Muscle layer of duodenum (tissue), 2 donors: ENCODE data around the gene SLK.

Experiments
- H3K27ac ChIP-seq: one replicate; pipeline ENCODE4 v1.7.0; 2013; ENCODE audit warnings: mild to moderate bottlenecking, low read length
- H3K27me3 ChIP-seq: one replicate; pipeline ENCODE4 v1.7.0; 2013; ENCODE audit warnings: low read depth, mild to moderate bottlenecking, control low read depth, low read length
- H3K36me3 ChIP-seq, 2 donors: one replicate each; pipeline ENCODE4 v1.7.0; 2013; ENCODE audit warnings: low read length in 2 of 2, control low read depth in 1 of 2, mild to moderate bottlenecking in 1 of 2; ENCODE audit not compliant: insufficient read depth in 2 of 2, control insufficient read depth in 1 of 2
- H3K4me1 ChIP-seq, 2 donors: one replicate each; pipeline ENCODE4 v1.7.0; 2013; ENCODE audit warnings: low read length in 2 of 2, mild to moderate bottlenecking in 2 of 2, control low read depth in 1 of 2, moderate library complexity in 1 of 2; ENCODE audit not compliant: insufficient read depth in 2 of 2, control insufficient read depth in 1 of 2
- H3K4me3 ChIP-seq, 2 donors: one replicate each; pipeline ENCODE4 v1.7.0; 2013; ENCODE audit warnings: low read length in 2 of 2, low read depth in 1 of 2, mild to moderate bottlenecking in 1 of 2
- H3K9me3 ChIP-seq, 2 donors: one replicate each; pipeline ENCODE4 v1.7.0; 2013; ENCODE audit warnings: low read length in 2 of 2, control low read depth in 1 of 2, mild to moderate bottlenecking in 1 of 2; ENCODE audit not compliant: control insufficient read depth in 1 of 2
- donor health status: healthy.

SLK gene

GRCh38 chr10:103928784-103929183, 38.2 kb upstream of the SLK start:
- H3K36me3 ChIP-seq, result no peaks in the 10 kb centered on the region
- H3K9me3 ChIP-seq, result no peaks in the 10 kb centered on the region
- H3K27me3 ChIP-seq, result no peaks in the 10 kb centered on the region
- no peaks in the 10 kb centered on the region for H3K4me1 ChIP-seq
- no peak overlapping the region for H3K4me3 ChIP-seq
- H3K27ac ChIP-seq, result no peak overlapping the region

DNA sequence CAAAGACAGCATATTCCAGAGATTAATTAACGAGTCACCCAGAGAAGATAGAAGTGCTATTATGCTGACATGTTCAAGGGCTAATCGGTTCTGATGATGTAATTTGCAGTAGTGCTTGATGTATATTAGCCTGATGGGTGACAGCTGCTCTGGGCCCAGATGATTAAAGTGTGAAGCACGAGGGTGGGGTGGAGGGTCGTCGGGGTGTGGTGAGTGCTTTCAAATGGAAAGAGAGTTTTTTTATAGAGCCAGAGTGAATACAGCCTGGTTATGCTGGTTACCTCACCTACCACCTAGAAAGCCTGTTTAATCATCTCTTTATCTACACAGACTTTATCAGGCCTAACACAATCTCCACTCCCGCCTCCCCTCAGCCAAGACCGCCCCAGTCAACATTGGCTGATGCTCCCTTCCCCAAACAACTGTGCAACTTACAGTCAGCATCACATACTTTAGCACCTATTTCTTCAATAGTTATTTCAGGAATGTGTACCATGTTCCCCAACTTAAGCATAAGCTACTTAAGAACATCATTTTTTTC, 37.5 kb upstream of the SLK start:
- no peaks in the 10 kb centered on the region for H3K4me1 ChIP-seq
- no peaks in the 10 kb centered on the region for H3K36me3 ChIP-seq
- H3K27me3 ChIP-seq, result no peaks in the 10 kb centered on the region
- no peak overlapping the region for H3K4me3 ChIP-seq
- no peak overlapping the region for H3K27ac ChIP-seq
- H3K9me3 ChIP-seq, result no peaks in the 10 kb centered on the region

GRCh38 chr10:103930449-103930848, 36.5 kb upstream of the SLK start:
- Histone ChIP-seq H3K4me1 (no peaks in the 10 kb centered on the region), H3K27me3 (no peaks in the 10 kb centered on the region), H3K9me3 (no peaks in the 10 kb centered on the region), H3K27ac (no peak overlapping the region), H3K4me3 (no peak overlapping the region), H3K36me3 (no peaks in the 10 kb centered on the region)

GRCh38 chr10:103930881-103931280, 36.1 kb upstream of the SLK start:
- H3K27me3 ChIP-seq, result no peaks in the 10 kb centered on the region
- no peak overlapping the region for H3K27ac ChIP-seq
- no peaks in the 10 kb centered on the region for H3K36me3 ChIP-seq
- no peaks in the 10 kb centered on the region for H3K4me1 ChIP-seq
- no peak overlapping the region for H3K4me3 ChIP-seq
- H3K9me3 ChIP-seq, result no peaks in the 10 kb centered on the region

DNA sequence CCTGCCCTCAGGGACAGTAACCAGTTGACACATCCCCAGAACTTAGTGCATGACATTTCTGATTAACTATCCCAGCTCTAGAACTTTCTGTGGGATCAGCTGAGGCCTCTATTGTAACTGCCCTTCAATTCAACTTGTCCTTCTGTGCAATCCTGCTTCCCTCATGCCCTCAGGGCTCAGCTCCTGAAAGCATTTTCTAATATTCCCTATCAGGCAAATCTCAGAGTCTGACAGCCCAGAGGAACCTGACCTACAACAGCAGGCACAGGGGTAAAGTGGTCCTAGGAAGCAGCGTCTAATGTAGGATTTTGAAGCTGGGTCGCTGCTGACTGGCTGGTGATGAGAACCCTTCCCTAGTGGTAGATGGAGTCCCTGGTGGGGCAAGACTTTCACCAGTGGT, 35.3 kb upstream of the SLK start:
- Histone ChIP-seq H3K36me3 (no peaks in the 10 kb centered on the region), H3K27me3 (no peaks in the 10 kb centered on the region), H3K9me3 (no peaks in the 10 kb centered on the region), H3K4me1 (no peaks in the 10 kb centered on the region), H3K4me3 (no peak overlapping the region), H3K27ac (no peak overlapping the region)

DNA sequence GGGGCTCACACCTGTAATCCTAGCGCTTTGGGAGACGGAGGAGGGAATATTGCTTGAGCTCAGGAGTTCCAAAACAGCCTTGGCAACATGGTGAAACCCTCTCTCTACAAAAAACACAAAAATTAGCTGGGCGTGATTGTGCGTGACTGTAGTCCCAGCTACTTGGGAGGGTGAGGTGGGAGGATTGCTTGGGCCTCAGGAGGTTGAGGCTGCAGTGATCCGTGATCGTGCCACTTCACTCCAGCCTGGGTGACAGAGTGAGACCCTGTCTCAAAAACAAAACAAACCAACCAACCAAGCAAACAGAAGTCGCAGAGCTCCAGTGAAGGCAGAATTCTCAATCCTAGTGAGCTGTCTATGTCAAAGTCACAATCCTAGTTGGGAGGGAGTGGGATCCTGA, 34.7 kb upstream of the SLK start:
- Histone ChIP-seq H3K4me1 (no peaks in the 10 kb centered on the region), H3K4me3 (no peak overlapping the region), H3K27me3 (no peaks in the 10 kb centered on the region)

DNA sequence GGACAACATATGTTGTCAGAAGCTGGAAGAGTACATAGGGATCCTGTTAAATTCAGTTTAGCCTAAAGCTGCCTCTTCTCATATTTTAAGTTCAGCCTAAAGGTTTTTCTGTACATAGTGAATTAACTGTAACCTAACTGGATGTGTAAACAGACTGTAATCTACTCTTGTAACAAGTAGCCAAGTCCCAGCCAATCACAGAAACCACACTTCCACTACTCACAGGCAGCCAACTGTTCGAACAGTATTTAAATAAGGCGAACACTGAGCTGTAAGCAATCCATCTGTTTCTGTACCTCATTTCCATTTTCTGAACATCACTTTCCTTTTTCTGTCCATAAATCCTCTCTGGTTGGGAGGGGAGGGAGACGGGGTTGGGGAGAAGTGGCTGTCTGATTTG, 34.0 kb upstream of the SLK start:
- no peak overlapping the region for H3K4me3 ChIP-seq
- no peak overlapping the region for H3K27ac ChIP-seq
- H3K36me3 ChIP-seq, result no peaks in the 10 kb centered on the region
- no peaks in the 10 kb centered on the region for H3K27me3 ChIP-seq
- no peaks in the 10 kb centered on the region for H3K4me1 ChIP-seq
- no peaks in the 10 kb centered on the region for H3K9me3 ChIP-seq

More for the DNA sequence above, 34.7 kb upstream of the SLK start:
- H3K9me3 ChIP-seq, result no peaks in the 10 kb centered on the region
- H3K36me3 ChIP-seq, result no peaks in the 10 kb centered on the region
- H3K27ac ChIP-seq, result no peak overlapping the region

GRCh38 chr10:103933557-103934121, 33.3 kb upstream of the SLK start:
- H3K36me3 ChIP-seq, result no peaks in the 10 kb centered on the region
- H3K4me1 ChIP-seq, result no peaks in the 10 kb centered on the region
- no peak overlapping the region for H3K27ac ChIP-seq
- H3K27me3 ChIP-seq, result no peaks in the 10 kb centered on the region
- H3K4me3 ChIP-seq, result no peak overlapping the region
- no peaks in the 10 kb centered on the region for H3K9me3 ChIP-seq

DNA sequence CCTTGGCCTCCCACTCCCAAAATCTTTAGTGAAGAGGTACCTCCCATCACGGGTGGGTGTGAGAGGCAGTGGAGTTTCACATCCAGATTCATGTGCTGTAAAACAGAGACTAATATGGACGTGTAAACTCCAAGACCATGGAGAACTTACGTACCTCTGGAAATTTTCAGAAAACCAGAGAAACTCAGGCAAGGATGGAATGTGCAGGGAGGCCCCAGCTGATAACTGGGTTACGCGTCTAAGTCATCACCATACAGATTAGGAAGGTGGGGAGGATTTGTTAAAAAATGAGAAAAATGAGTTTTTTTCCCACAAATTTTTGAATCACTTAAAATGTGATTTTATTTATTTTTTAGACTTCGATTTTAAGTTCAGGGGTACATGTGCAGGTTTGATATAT, 32.6 kb upstream of the SLK start:
- no peak overlapping the region for H3K4me3 ChIP-seq
- no peaks in the 10 kb centered on the region for H3K27me3 ChIP-seq
- H3K4me1 ChIP-seq, result no peaks in the 10 kb centered on the region
- H3K27ac ChIP-seq, result no peak overlapping the region
- no peaks in the 10 kb centered on the region for H3K36me3 ChIP-seq
- no peaks in the 10 kb centered on the region for H3K9me3 ChIP-seq

- no peaks in the 10 kb centered on the region for H3K36me3 ChIP-seq
- H3K27me3 ChIP-seq, result no peaks in the 10 kb centered on the region
- H3K4me1 ChIP-seq, result no peaks in the 10 kb centered on the region
Measured at GRCh38 chr10:103936022-103936421, 30.9 kb upstream of the SLK start.

DNA sequence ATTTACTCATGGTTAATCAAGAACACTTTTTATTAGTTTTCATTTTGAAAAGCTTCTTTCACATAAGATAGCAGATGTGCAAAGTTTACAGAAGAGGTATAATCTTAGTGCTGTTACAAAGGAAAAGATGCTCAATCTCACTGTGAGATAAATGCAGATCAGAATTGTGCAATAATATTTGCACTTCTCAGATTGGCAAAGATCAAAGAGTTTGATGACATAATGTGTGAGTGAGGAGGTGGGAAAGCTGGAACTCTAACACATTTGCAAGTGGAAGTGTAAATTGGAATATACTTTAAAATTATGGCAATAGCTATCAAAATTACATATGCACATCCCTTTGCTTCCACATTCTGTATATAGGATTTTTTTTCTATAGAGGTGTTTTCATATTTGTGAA, 27.4 kb upstream of the SLK start:
- Histone ChIP-seq H3K4me3 (no peak overlapping the region), H3K36me3 (no peaks in the 10 kb centered on the region), H3K27me3 (no peaks in the 10 kb centered on the region), H3K4me1 (no peaks in the 10 kb centered on the region), H3K9me3 (no peaks in the 10 kb centered on the region), H3K27ac (no peak overlapping the region)

More at GRCh38 chr10:103936022-103936421, 30.9 kb upstream of the SLK start:
- H3K4me3 ChIP-seq, result no peak overlapping the region
- H3K27ac ChIP-seq, result no peak overlapping the region
- H3K9me3 ChIP-seq, result no peaks in the 10 kb centered on the region

GRCh38 chr10:103941801-103942200, 25.1 kb upstream of the SLK start:
- Histone ChIP-seq H3K4me1 (no peaks in the 10 kb centered on the region), H3K4me3 (no peak overlapping the region), H3K27ac (no peak overlapping the region), H3K27me3 (no peaks in the 10 kb centered on the region), H3K36me3 (no peaks in the 10 kb centered on the region), H3K9me3 (no peaks in the 10 kb centered on the region)
